ENCODE measurements around the gene MYL7.

Gene MYL7

DNA sequence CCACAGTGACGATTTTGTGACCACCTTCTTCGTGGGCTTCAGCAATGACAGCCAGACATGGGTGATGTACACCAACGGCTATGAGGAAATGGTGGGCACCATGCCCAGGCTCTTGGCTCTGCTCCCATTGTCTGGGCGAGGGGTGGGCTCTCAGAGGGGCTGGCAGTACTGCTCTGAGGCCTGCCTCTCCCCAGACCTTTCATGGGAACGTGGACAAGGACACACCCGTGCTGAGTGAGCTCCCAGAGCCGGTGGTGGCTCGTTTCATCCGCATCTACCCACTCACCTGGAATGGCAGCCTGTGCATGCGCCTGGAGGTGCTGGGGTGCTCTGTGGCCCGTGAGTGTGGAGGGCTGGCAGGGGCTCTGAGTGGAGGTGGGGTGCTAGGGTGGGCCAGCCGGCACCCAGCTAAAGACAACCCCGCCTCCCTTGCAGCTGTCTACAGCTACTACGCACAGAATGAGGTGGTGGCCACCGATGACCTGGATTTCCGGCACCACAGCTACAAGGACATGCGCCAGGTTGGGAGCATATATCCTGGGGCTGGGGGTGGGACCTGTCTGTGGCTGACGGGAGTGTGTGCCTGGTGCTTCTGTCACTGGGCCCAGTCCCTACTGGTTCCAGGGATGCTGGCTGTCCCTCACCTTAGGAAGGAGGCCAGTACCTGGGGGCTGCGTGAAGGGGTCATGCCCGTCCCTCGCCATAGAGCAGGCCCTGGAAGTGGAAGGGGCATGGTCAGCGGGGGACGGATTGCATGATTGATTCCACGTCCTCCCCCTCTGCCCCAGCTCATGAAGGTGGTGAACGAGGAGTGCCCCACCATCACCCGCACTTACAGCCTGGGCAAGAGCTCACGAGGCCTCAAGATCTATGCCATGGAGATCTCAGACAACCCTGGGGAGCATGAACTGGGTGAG lies 30.2 kb downstream of the MYL7 start:
- no peak for DNase-seq

GRCh38 chr7:44109991-44110390 lies 31.1 kb downstream of the MYL7 start:
- DNase-seq: no peak

DNA sequence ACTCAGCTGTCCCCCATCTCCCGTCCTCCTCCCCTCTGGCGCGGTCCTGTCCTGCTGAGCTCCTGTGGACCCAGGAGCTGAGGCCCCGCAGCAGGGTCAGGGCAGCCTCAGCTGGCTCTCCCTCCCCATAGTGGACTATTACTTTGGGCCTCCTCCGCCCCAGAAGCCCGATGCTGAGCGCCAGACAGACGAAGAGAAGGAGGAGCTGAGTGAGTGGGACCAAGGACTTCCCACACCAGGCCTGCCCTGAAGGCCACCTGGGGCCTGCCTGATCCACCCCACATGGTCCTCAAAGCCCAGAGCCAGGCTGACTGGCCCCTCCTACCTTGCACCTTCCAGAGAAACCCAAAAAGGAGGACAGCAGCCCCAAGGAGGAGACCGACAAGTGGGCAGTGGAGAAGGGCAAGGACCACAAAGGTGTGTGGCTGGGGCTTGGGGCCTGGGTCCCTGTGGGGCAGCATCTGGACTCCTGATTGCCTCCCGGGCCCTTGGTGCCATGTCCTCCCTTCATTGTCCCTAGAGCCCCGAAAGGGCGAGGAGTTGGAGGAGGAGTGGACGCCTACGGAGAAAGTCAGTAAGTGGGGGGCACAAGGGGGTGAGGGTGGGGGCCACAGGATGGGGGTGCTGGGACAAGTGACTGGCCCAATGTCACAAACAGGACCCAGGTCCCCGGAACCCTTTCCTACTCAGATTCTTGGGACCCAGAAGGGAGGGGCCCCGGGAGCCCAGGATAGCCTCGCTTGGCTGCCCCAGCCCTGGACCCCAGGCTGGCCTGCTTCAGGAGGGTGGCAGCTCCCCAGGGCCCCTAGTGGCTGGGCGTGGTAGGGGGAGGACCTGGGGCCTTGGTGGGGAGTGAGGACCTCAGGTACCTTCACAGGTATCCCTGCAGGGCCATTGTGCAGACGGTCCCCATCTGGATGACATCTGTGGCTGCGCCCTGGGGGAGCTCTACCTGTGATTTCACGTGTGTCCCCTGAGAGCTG lies 32.1 kb downstream of the MYL7 start:
- DNase-seq: no peak

GRCh38 chr7:44107961-44108767 lies 33.0 kb downstream of the MYL7 start:
- no peak for DNase-seq

GRCh38 chr7:44107116-44107960 lies 33.8 kb downstream of the MYL7 start:
- DNase-seq: no peak

DNA sequence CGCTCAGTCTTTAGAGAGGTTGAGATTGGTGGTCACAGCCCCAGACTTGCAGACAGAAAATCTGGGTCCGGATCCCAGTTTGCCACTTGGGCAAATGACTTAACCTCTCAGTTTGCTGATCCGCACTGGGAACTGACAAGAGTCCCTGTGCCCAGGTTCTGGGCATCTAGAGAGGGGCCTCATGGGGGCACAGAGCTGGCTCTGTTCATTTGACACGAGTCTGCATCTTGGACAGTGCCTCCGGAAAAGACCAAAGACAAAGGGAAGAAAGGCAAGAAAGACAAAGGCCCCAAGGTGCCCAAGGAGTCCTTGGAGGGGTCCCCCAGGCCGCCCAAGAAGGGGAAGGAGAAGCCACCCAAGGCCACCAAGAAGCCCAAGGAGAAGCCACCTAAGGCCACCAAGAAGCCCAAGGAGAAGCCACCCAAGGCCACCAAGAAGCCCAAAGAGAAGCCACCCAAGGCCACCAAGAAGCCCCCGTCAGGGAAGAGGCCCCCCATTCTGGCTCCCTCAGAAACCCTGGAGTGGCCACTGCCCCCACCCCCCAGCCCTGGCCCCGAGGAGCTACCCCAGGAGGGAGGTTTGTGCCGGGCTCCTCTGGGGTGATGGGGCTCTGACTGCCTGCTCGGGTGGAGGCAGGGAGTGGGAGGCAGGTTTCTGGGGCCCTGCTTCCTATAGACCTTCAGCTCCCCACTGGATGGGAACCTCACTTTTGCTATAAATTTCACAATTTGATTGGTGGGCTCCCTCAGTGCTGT lies 34.6 kb downstream of the MYL7 start:
- no peak for DNase-seq

DNA sequence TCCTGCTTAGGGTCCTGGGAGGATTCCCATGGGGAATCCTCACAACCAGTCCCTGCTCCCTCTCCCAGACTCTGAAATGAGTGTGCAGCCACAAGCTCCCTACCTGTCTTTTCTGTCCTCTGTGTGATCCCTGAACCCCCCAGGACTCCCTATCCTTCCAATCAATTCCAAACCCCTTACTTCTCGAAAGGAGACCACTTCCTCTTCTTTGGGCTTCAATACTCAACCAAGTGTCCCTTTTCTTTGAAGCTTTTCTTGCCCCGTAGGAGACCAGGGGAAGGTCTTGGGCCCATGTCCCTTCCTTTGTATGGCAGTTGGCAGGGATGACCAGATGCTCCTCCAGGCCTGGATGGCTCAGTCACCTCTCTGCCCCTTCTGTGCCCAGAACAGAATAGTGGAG lies 35.3 kb downstream of the MYL7 start:
- DNase-seq: no peak

DNA sequence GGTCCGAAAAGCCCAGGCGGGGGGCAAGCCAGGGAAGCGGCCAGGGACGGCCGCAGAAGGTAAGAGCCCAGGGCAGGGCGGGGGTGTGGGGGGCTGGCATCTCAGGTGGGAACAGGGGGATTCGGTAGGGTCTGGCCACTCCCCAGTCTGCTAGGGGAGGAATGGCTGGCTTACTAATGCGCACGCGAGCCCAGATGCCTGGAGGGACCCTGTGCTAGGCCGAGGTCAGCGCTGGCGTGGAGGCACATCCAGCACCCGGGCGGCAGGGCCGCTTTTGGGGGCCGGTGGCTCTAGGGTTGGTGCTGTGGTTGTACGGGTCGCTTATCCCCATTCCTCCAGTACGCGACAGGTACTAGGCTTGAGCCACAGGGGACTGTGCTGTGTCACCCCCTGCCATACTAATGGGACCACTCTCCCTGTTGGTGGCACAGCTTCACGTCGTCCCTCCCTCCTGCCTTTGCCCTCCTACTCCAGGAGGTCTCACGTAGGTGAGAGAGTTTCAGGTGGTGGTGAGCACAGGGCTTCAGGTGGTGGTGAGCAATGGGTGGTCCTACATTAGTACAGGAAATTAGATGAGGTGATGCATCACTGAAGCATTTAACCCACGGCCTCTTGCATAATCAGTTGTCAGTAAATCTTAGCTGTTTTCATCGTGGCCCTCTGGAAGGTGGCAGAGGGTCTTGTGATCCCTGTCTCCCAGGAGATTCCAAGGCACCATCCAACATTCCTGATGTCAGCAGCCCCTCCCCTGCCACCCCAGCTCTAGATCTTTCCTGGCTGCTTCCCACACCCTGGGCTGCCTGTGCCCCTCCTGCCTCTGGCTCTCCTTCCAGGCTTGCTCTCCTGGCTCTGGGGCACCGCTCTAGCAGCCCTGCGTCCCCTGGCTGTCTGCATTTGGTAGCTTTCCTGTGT lies 36.0 kb downstream of the MYL7 start:
- DNase-seq: no peak

GRCh38 chr7:44103923-44104859 lies 36.9 kb downstream of the MYL7 start, which contains the start of gene AEBP1:
Gene AEBP1, plus strand, starts transcription at chr7:44104345. Its CDS starts 321 bp downstream, at chr7:44104666.
- DNase-seq: peak in 1 of 4 experiments; percentile 34

DNA sequence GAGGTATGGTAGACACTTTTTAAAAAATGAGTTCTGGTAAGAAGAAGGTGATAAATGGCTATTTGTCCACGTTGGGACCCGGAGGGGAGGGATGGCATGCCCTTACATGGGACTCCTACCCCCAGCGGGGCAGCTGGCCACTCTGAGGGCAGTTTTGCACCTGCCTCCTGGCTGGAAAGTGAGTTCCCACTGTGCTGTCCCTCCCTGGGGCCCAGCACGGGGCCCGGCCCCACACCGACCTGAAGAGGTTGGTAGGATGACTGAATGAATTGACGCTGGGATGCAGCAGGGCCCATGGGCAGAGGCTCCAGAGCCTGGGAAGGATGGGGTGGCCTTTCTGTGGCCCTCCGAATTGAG lies 37.6 kb downstream of the MYL7 start:
- DNase-seq: no peak

- DNase-seq: no peak
Measured at GRCh38 chr7:44102846-44103565, 38.1 kb downstream of the MYL7 start.

DNA sequence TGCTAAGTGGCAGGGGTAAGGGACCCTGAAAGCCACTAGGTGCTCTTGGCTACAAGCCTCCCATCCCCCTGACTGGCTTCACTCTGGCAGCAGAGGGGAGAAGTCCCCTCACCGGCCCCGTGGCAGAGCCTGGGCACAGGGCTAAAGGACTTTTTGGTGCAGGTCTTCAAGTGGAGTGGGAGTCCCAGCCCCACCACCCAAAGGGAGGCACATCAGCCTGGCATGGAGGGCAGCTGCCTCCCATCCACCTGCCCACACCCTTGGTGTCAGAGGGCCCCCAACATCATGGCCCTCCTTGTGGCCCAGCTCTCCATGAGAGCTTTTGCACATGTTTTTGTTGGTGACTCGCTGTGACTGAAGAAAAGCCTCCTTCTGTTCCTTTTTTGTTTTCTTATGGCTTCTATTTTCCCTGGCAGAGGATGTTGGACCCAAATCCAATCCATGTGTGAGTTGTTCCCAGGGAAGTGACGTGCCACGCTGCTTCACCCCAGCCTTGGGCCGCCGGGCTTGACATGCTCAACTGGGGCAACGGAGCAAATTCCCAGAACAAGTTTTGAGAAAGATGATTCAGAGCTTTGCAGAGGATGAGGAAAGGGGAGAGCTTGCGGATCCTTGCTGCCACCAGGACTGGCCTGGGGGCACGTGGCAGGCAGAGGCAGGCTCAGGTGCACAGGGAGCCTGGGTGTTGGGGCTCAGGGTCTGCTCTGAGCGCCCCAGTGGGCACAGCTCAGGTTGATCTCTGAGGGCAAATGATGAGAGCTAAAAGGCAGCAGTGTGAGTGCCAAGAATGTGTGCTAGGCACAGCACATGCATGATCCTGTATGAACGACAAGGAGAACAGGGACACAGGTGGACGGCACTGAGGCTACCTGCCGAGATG lies 38.9 kb downstream of the MYL7 start:
- DNase-seq: no peak

GRCh38 chr7:44101303-44101965 lies 39.7 kb downstream of the MYL7 start:
- no peak for DNase-seq

DNA sequence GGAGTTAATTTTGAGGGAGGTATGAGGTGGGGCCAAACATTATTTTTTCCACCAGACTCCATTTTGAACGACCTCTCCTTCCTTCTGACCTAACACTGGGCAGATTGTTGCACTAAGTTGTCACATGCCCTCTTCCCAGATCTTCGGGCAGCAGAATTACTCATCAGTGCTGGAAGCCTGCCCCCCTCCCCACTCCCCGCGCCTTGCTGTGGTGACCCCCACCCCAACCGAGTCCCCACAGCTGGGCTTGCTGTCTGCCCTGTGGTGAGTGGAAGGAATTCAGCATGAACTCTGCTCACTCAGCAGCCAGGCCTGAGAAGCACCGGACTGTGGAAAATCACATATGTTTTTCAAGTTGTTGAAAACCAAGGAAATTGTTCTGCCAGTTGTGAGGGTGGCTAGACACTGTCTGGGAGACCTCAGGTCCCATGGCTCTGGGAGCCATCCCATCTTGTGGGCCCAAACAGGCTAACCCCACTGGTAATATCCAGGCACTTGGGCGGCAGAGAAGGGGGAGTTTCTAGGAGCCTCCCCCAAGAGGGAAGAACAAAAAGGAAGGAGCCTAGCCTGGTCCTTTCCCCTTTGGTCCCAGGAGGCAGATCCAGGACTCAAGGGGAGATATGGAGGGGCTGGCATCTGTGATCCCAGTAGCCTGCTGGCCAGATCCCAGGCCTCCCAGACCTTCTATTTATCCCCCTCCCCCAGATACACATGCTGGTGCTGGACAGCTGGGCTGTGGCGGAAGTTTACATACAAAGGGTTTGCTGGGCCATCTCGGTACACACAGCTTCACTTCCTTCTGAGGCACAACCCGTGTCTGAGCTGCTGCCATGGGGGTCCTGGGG lies 40.5 kb downstream of the MYL7 start:
- no peak for DNase-seq

DNA sequence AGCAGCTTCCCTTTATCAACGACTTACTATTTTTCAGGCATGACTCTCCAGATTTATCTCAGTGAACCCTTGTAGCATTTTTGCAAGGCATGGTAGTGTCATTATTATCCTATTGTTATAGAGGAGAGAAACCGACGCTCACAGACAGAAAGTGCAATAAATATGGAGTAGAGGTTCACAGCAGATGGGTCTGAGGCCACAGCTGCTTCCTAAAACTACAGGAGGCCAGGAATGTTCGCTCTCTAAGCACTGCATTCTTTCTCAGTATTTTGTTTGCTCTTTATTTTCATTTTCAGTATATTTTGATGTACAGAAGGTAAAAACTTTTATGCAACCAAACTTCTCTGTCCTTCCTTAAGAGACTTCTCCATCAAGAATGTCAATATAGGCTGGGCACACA lies 41.5 kb downstream of the MYL7 start:
- no peak for DNase-seq
